GM18502 (cell line): ENCODE results near the gene AHI1.
"Not testable (repeated sequence)": the region's sequence is repeated elsewhere in the genome, so short reads cannot be mapped to it uniquely, and the experiment has no call there.

Experiments used
- ATAC-seq: cut with Tn5 transposase; IDR thresholded peaks from one replicate; pipeline ENCODE4 v1.9.1; 2021; ENCODE audit warnings: mild to moderate bottlenecking; ENCODE audit not compliant: unreplicated experiment, poor library complexity

The AHI1 gene

GRCh38 chr6:135270676-135271536, 226.6 kb downstream of the AHI1 start:
- ATAC-seq, result no peak

- ATAC-seq, result no peak
Observed at GRCh38 chr6:135269481-135269891, 228.1 kb downstream of the AHI1 start.

- no peak for ATAC-seq
Observed at GRCh38 chr6:135268740-135269139, 228.8 kb downstream of the AHI1 start.

GRCh38 chr6:135268263-135268662, 229.3 kb downstream of the AHI1 start:
- ATAC-seq, result no peak

DNA sequence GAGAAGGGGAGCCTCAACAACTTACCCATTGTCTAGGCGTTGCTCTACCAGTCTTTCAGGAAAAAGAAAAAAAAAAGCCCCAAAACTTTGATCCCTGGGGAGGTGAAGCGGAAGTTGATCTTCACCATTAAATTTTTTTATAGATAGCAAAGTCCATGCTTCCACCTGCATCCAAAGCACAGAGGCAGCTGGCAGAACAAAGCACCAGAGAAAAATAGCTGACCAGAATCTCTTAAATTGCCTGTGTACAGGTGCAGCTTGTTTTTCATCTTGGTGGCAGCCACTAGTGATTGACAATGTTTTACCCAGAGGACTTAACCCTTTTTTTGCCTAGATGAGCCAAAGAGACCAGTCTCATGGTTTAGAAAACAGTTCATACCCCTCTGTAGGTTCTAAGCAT, 230.5 kb downstream of the AHI1 start:
- ATAC-seq, result no peak

DNA sequence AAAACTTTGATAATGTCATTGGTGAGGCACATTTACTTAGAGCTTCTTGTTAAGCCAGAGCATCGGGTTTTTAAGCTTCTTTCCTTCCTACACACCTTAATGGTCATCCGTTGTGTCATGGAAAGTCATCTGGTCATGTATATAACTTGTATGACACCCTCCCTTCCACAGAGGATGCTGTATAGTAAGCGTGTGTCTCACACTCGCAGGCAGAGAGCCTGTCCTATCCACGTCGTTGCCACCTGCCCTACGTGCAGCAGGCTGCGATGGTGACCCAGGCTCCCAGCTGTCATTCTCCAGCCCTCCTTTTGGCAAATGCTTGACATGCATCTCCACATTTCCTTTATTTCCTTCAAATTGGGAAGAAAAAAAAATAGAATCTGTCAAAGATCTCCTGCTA, 230.9 kb downstream of the AHI1 start:
- no peak for ATAC-seq

DNA sequence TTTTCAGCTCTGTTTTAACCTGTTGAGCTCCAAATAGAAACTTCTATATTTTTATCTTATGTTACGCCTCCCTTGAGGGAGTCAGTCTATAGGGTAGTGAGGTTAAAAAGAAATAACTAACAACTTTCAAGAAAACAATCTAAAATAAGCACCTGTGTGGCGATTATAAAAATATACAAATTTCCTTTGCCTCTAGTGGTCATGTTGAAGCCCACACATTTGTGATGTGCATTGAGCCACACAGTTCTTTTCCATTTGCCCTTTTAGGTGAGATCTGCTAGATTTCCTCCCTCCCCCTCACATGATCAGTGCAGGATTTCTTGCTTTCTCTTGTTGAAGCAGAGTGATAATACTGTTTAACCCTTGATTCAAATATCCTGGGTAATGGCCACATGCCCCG, 232.3 kb downstream of the AHI1 start:
- ATAC-seq, result no peak

DNA sequence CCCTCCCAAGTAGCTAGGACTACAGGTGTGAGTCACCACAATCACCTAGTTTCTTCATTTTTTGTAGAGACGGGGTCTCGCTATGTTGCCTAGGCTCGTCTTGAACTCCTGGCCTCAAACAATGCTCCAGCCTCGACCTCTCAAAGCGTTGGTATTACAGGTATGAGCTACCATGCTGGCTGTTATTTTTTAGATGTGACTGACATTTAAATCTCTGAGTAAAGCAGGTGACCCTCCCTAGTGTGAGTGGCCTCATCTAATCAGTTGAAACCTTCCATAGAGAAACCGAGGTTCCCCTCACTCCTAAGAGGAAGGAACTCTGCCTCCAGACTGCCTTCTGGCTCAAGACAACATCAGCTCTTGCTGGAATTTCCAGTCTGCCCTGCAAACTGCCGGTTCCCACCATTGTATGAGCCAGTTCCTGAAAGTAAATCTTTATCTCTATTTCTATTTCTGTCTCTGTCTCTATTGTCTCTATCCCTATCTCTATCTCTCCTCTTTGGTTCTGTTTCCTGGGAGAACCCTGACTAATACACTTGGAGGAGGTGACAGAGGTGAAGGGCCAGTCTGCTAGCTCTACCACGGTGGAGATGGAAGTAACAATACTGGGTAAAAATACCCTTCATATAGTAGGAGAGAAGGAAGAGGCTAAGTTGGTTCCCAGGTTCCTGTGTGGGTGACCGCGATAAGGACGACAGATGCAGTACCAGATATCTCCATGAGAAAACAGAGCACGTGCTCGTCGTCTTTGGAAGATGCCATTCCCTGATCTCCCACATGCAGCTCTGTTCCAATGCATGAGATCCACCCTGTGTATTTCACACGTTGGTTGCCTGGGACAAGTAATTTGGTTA, 235.4 kb downstream of the AHI1 start:
- ATAC-seq, result no peak

GRCh38 chr6:135260612-135261011, 236.9 kb downstream of the AHI1 start:
- ATAC-seq, result no peak

GRCh38 chr6:135258970-135259369, 238.6 kb downstream of the AHI1 start:
- no peak for ATAC-seq

DNA sequence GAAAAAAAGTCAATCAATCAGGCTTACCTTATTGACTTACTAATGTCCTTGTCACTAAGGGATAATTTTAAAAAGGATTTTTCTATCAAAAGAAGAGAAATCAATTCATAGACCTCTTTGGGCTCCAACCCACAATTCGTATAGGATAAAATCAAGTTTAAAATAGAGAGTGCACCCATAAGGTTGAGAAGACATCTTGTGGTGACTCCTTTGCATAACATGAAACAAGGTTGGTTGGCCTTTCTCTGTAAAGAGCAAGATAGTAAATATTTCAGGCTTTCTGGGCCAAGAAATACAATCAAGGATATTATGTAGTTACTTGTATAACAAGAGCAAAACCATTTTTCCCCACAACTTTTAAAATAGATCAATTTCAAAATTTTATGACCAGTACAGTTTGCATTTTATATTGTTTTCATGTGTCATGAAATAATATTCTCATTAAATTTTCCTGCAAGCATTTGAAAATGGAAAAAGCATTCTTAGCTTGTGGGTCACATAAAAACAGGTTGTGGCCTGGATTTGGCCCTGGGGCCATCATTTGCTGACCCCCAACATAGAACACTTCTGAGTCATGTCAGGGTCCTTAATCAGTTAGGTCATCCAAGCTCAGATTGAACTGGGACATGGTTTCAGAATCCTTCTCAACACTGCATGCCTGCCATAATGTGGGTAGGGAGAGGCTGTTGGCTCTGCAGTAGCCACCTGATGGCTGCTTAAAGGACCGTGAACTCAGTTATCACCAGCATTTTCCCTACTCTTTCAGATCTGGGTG, 239.7 kb downstream of the AHI1 start:
- ATAC-seq, result no peak

DNA sequence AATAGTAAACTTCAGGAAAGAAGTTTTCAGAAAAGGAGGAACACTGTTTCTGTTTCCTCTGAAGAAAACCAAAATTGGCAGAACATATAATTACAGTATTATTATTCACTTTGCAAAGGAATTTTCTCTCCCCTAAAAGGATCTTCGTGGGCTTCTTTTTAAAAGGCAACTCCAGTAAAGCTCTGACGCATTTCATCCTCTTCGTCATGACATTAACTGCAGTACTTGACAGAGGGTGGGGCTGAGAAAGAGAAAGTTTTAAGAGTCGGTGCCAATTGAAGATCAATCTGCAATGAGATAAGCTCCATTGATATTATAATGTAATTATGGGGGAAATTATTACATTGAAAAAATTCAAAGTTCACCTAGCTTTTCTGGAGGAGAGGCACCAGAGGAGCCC, 240.7 kb downstream of the AHI1 start:
- no peak for ATAC-seq

DNA sequence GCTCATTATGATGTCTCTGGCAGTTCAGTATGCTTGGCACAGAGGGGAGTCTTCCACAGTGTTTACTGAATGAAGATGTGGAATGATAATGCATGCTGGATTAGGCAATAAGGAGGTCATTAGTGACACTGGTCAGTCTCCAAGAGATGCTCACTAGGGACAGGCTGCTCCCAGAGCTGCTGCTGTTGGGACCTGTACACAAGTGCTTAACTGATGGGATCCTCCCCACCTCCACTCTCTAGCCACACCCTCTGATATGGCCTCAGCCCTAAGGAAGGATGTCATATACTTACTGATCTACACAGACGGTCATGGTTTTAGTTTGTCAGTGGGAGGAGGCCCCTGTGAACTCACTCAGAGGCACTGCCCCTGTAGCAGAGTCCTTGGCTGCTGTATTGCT, 243.1 kb downstream of the AHI1 start:
- no peak for ATAC-seq

DNA sequence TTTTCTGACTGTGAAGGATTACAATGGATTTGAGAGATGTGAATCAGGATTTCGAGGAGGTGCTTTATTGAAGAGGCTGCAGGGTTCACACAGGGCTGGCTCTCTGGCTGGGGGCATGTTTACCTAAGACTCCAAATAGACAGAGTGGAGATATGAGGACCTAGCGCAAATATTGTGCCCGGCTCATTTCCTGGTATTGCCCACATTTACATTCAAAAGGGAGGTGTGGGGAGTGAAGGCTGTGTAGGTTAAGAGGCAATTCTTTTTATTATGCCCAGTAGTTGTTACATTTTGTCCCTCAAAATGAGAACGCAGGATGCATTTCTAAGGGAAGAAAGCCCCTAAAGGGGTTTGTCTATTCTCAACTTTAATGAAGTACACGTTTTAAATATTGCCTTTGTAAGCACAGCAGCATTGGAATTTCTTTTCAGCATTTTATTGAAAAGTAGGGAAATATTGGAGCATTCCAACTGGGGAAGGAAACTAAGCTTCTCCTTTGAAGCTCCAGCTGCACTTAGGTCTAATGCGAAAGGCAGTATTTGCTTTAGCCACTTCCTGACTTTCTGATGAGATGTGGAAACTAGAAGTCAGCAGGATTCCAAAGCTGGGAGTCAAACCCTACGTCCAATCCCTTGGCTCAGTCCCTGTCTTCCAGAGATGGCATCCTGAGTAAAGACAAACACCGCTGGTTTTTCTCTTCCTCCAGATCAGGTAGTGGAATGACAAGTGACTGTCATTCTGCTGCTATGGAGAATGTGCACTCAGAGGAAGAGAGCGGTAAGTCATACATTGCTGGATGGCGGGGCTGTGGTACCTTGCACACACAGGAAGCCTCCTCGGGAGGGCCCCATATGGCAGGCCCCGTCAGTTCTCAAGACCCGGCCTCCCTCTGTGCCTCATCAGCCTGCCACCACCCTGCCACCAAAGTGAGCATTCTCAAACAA, 245.8 kb downstream of the AHI1 start:
- ATAC-seq, result no peak

DNA sequence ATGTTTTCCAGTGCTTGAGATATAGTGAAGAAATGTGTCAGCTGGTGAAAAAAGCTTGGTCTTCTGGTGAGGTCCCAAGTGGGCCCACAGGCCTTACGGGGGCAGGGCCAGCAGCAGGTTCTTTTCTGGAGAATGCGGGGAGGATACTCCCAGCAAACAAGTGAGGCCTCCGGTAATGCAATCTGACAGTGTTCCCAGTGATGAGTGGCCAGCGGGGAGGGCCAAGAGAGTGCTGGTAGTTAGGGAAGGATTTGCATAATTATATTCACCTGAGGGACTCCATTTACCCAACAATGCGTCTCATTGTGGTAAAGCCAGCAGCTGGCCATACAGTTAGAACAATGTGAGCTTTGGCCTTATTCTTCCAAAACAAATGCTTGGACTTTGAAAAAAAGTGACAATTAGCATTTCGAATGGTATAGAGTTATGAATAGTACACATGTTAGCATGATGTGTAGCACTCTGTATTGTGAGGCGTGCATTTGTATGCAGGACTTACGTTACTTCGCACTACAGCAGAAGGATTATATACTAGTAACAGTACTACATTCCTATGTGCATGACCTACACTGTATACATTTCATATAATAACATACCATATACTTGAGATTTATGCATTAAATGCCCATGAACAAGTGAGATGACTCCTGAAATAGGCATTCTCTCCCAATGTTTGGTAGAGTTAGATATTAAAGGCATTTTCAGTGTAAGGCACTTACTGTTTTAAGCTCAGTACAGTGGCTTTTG, 246.6 kb downstream of the AHI1 start:
- ATAC-seq, result no peak

GRCh38 chr6:135250234-135250633, 247.3 kb downstream of the AHI1 start:
- no peak for ATAC-seq

- not testable (repeated sequence) for ATAC-seq
Observed at GRCh38 chr6:135246412-135247012, 251.0 kb downstream of the AHI1 start.

GRCh38 chr6:135244805-135245204, 252.7 kb downstream of the AHI1 start:
- ATAC-seq, result no peak
